Kidney (tissue), 14 donors: Measurements from ENCODE around the gene ZNF560. TPM values are rescaled to one million over a fixed set of nuclear protein-coding genes. Genes with fewer than 3 reads are reported as not detected.
A peak's percentile ranks its signal among the peaks of the same experiment; 100 is the strongest.

Experiments used
- DNase-seq, 5 donors: peaks; one replicate each; pipeline ENCODE4 v3.0.0-alpha.2; 2013 to 2020
- FAIRE-seq: peaks from 2 replicates; lab custom pipeline; 2012; peaks lifted over from hg19 to GRCh38; lab: Jason Lieb, UNC
- H3K27ac ChIP-seq, 2 donors: one replicate each; pipeline ENCODE4 v1.7.0; 2013; ENCODE audit warnings: low read depth in 2 of 2, low read length in 2 of 2, inconsistent platforms in 1 of 2
- H3K27me3 ChIP-seq: one replicate; pipeline ENCODE4 v1.7.1; 2013; ENCODE audit warnings: low read length, inconsistent platforms; ENCODE audit not compliant: control insufficient read depth, insufficient read depth
- H3K36me3 ChIP-seq, 3 donors: one replicate each; pipeline versions ENCODE4 v1.7.0 to v1.7.1; 2013; ENCODE audit warnings: low read length in 3 of 3, control low read depth in 1 of 3, inconsistent platforms in 1 of 3; ENCODE audit not compliant: insufficient read depth in 3 of 3, control insufficient read depth in 2 of 3
- H3K4me1 ChIP-seq, 3 donors: one replicate each; pipeline versions ENCODE4 v1.7.0 to v1.7.1; 2013; ENCODE audit warnings: low read length in 3 of 3, inconsistent platforms in 1 of 3, low read depth in 1 of 3; ENCODE audit not compliant: control insufficient read depth in 2 of 3, insufficient read depth in 2 of 3
- H3K4me3 ChIP-seq, 3 donors: one replicate each; pipeline versions ENCODE4 v1.7.0 to v1.8.1; 2013; ENCODE audit warnings: low read length in 3 of 3, control low read depth in 1 of 3, inconsistent platforms in 1 of 3
- H3K9ac ChIP-seq, 3 donors: one replicate each; pipeline versions ENCODE4 v1.7.0 to v1.7.1; 2013; ENCODE audit warnings: low read length in 3 of 3, control low read depth in 1 of 3, inconsistent platforms in 1 of 3
- H3K9me3 ChIP-seq, 3 donors: one replicate each; pipeline versions ENCODE4 v1.7.0 to v1.7.1; 2013; ENCODE audit warnings: low read length in 3 of 3, control low read depth in 1 of 3, inconsistent platforms in 1 of 3; ENCODE audit not compliant: control insufficient read depth in 2 of 3, insufficient read depth in 1 of 3
- CTCF ChIP-seq: IDR thresholded peaks from 3 replicates; pipeline ENCODE4 v1.5.1; 2012; ENCODE audit warnings: mild to moderate bottlenecking, moderate library complexity, borderline replicate concordance; ENCODE audit not compliant: insufficient read depth; ENCODE audit errors: extremely low read depth
- intact Hi-C: fragments of 100-400 bp; cut with DNase I; formaldehyde crosslinking; loops from one replicate; pipeline ENCODE4 v1.11.1; 2022
- polyA plus RNA-seq: library from polyadenylated mRNA; stranded (reverse); fragments of 350-450 nt; fragmentation: Illumina TruSeq; extraction: RNeasy Lipid Tissue Mini Kit (QIAGEN cat#74804); gene quantifications from one replicate; pipeline ENCODE4 v1.2.3, GENCODE V29; 2014; ENCODE audit warnings: low read depth, low replicate concordance; ENCODE audit not compliant: insufficient read depth
- total RNA-seq: library from RNA; stranded (reverse); fragmentation: NEBNext Ultra II Directional; extraction: Animal tissue kit (Norgen Biotek cat#: 25700); gene quantifications from one replicate; pipeline ENCODE4 v1.2.1, GENCODE V29; 2021
- donor health status: control.
- donor health status: control.
- donor health status: control.
- donor health status: control.
- donor health status: control.
- donor health status: DM: yes; HTN: yes; CAD: no.
- donor health status: Normal renal cell carcinoma (clear cell type).

ZNF560 gene
- total and polyA plus RNA-seq, 2 donors from 2014 or later: not detected

DNA sequence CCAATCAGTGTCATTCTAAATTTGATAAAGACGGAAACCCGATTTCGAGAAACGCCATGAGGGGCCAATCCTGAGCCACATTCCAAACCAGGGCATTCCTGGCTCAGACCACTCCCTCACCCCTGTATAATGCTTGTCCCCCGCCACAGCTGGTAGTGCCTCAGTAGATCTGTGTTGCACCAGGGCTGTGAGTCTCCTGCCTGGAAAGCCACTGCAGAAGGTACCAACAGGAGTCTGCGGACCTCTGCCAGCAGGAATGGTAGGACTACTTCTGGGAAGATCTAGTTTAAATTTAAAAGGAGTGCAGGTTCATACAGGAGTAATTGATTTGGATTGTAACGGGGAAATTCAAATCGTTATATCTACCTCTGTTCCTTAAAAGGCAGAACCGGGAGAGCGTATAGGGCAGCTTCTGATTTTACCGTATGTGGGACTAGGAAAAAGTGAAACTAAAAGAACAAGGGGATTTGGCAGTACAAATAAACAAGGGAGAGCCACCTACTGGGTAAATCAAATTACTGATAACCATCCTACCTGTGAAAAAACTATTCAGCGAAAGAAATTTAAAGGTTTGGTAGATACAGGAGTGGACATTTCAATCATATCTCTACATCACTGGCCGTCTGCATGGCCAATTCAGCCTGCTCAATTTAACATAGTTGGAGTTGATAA lies 42.3 kb downstream of the ZNF560 start:
- H3K27ac ChIP-seq: no peak overlapping the region
- H3K9me3 ChIP-seq: peaks cover 0 to 56% (median 8%) of the 10 kb centered on the region in 3 donors
- no peaks in the 10 kb centered on the region for H3K36me3 ChIP-seq
- H3K27me3 ChIP-seq: no peaks in the 10 kb centered on the region
- intact Hi-C loops: no loop called here
- no peak overlapping the region for H3K4me3 ChIP-seq
- no peak for DNase-seq
- no peaks in the 10 kb centered on the region for H3K4me1 ChIP-seq
- FAIRE-seq: no peak
- no peak overlapping the region for H3K9ac ChIP-seq
- TF ChIP-seq CTCF: no peak

GRCh38 chr19:9453953-9454352 lies 44.5 kb downstream of the ZNF560 start:
- no peak overlapping the region for H3K9ac ChIP-seq
- no peaks in the 10 kb centered on the region for H3K4me1 ChIP-seq
- intact Hi-C loops: no loop called here
- TF ChIP-seq CTCF: no peak
- H3K4me3 ChIP-seq: no peak overlapping the region
- no peaks in the 10 kb centered on the region for H3K27me3 ChIP-seq
- H3K9me3 ChIP-seq: peaks cover 0 to 56% (median 13%) of the 10 kb centered on the region in 3 donors
- no peaks in the 10 kb centered on the region for H3K36me3 ChIP-seq
- H3K27ac ChIP-seq: no peak overlapping the region
- no peak for DNase-seq
- no peak for FAIRE-seq

DNA sequence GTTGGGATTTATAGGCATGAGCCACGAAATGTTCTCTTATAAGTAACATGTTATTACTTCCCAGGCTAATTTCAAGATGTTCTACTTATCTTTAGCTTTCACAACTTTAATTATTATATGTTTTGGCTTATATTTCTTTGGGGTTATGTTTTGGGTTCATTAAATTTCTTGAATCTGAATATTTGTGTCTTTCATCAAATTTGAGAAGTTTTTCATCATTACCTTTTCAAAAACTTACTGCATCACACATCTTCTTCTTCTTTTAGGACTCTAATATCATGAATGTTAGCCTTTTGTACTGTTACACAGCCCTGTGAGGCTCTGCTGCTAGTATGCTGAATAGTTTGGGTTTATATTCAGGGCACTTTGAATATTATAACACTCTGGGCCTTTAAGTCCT lies 53.4 kb downstream of the ZNF560 start:
- peaks cover 0 to 37% (median 4%) of the 10 kb centered on the region in 3 donors for H3K9me3 ChIP-seq
- no peak overlapping the region for H3K27ac ChIP-seq
- H3K4me3 ChIP-seq: no peak overlapping the region
- H3K36me3 ChIP-seq: no peaks in the 10 kb centered on the region
- intact Hi-C loops: no loop called here
- no peaks in the 10 kb centered on the region for H3K4me1 ChIP-seq
- TF ChIP-seq CTCF: no peak
- FAIRE-seq (no peak), DNase-seq (no peak)
- no peaks in the 10 kb centered on the region for H3K27me3 ChIP-seq
- no peak overlapping the region for H3K9ac ChIP-seq

DNA sequence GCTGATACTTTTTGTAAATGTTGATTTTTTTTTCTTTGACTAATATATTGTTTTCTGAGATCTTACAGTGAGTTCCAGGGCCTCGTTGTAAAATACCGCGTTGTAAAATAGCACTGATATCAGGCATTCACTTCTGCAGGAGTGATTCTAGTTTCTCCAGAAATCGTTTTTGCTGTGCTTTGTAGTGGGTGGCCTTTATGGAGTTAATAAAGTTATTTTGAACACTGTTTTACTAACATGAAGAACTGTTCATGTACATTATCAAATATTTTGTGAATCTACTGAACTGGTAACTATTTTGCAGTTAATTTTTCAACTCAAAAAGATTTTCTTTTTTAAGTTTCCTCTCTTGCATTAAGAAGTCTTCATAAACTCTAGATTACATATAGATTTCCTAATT lies 62.1 kb downstream of the ZNF560 start:
- no peak for TF ChIP-seq CTCF
- Histone ChIP-seq H3K4me1 (peaks cover 0 to 9% (median 2%) of the 10 kb centered on the region in 3 donors), H3K27ac (no peak overlapping the region), H3K4me3 (peak overlapping the region in 1 of 3 donors; percentile 97), H3K9ac (no peak overlapping the region), H3K36me3 (peaks cover 0 to 10% (median 8%) of the 10 kb centered on the region in 3 donors), H3K9me3 (peaks cover 0 to 4% (median 0%) of the 10 kb centered on the region in 3 donors), H3K27me3 (no peaks in the 10 kb centered on the region)
- no peak for FAIRE-seq
- DNase-seq: no peak
- intact Hi-C loops: no loop called here
